ENCODE measurements around the gene SMARCB1. TPM values are rescaled to one million over a fixed set of nuclear protein-coding genes. Genes with fewer than 3 reads are reported as not detected.
A peak's percentile ranks its signal among the peaks of the same experiment; 100 is the strongest.

Gene SMARCB1
- total and polyA plus RNA-seq, 2 of the 4 experiments (the other 2 are of a cell fraction): 110 to 159 TPM

DNA sequence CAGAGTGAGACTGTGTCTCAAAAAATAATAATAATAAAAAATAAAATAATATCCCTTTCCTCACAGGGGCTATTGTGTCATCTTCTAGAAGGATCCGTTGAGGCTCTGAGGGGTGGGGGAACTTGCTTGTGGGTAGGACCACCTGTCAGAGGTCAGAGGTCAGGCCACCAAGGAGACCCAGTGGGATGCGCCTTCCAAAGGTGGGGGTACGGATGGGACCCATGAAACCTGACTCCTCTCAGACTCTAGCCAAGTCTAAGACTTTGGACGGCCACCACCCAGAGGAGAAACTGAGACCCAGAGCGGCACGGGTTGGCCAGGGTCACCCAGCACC lies 14.5 kb upstream of the SMARCB1 start:
- CTCF ChIA-PET: no interaction called here
- H3K27ac ChIP-seq (ENCODE audit: insufficient read depth, low read length): peak overlapping the region; percentile 23
- peak overlapping the region; percentile 93 for H4K91ac ChIP-seq (ENCODE audit: insufficient read depth, low read depth, low read length)
- H3K4ac ChIP-seq (ENCODE audit: low read depth, low read length): peak overlapping the region; percentile 99
- in situ Hi-C loops (cut with MboI; ENCODE audit: low sequenced_read_pairs) (no loop called here), intact Hi-C loops (cut with micrococcal nuclease) (loop anchor here (5.0 to 10.0 kb wide), 2 partner anchors 75 to 183 kb away; no protein-coding TSS in a partner anchor), dilution Hi-C loops (cut with HindIII; ENCODE audit: low sequenced_read_pairs, unreplicated experiment) (no loop called here)
- H3K56ac ChIP-seq (ENCODE audit: extremely low read depth, insufficient read depth, low read length): 0 out of 2 replicates have a peak overlapping the region, but pooled peaks have one; percentile 38
- peak overlapping the region; percentile 89 for H4K5ac ChIP-seq (ENCODE audit: low read depth, low read length)
- no peak overlapping the region for H2BK5ac ChIP-seq (ENCODE audit: low read depth, low read length, poor library complexity, severe bottlenecking)
- peak overlapping the region; percentile 97 for H4K8ac ChIP-seq (ENCODE audit: low read depth in 2 of 2, low read length in 2 of 2)
- peak overlapping the region; percentile 78; the same call in 1 of the 2 replicates for H3K18ac ChIP-seq (ENCODE audit: low read depth, low read length)
- no peaks in the 10 kb centered on the region for H4K20me1 ChIP-seq (ENCODE audit: insufficient read depth, low read length)
- BruUV-seq (replicated peaks): no TSS peak
- peak overlapping the region; percentile 13; the same call in 1 of the 2 replicates for H2BK20ac ChIP-seq (ENCODE audit: low read depth, low read length)
- H3K9ac ChIP-seq (ENCODE audit: low read depth, low read length): peak overlapping the region; percentile 68
- no peak for ATAC-seq (ENCODE audit: low read depth)
- peaks cover 25% of the 10 kb centered on the region; the same call in 1 of the 2 replicates for H3K4me1 ChIP-seq (ENCODE audit: control insufficient read depth, insufficient read depth, low read length)
- H3K36me3 ChIP-seq (ENCODE audit: control insufficient read depth, insufficient read depth, low read length): no peaks in the 10 kb centered on the region
- H3K23ac ChIP-seq (ENCODE audit: low read depth, low read length): 0 out of 2 replicates have a peak overlapping the region, but pooled peaks have one; percentile 29
- H3K27me3 ChIP-seq (ENCODE audit: control insufficient read depth, insufficient read depth, low read length): no peaks in the 10 kb centered on the region
- WGBS, 2 experiments (ENCODE audit: extremely low coverage in 2 of 2, insufficient read length in 1 of 2): no CpG with 5 or more reads among the region's 6 CpGs
- H3K9me3 ChIP-seq (ENCODE audit: control insufficient read depth, insufficient read depth, low read length): no peaks in the 10 kb centered on the region
- no peak for DNase-seq
- H2BK15ac ChIP-seq (ENCODE audit: low read depth, low read length): peak overlapping the region; percentile 61; the same call in 1 of the 3 replicates
- H2AFZ ChIP-seq (replicated peaks; ENCODE audit: low read length, poor library complexity): peak overlapping the region; percentile 97
- POLR2A ChIA-PET (ENCODE audit: unreplicated experiment): no interaction called here
- H3K14ac ChIP-seq (replicated peaks; ENCODE audit: low read depth, low read length): peak overlapping the region; percentile 97
- H3K9me1 ChIP-seq (ENCODE audit: insufficient read depth, low read length): peaks cover 12% of the 10 kb centered on the region
- peak overlapping the region; percentile 27 for H3K4me3 ChIP-seq (ENCODE audit: insufficient read depth, low read depth, low read length)
- H2AK9ac ChIP-seq (replicated peaks; ENCODE audit: low read depth, low read length, poor library complexity): peak overlapping the region; percentile 80
- TF ChIP-seq BHLHE40 (IDR thresholded peaks at IDR 0.05; ENCODE audit: low read depth, low read length) (no peak), CHD1 (IDR thresholded peaks at IDR 0.05; ENCODE audit: low read depth, low read length) (no peak), RCOR1 (IDR thresholded peaks at IDR 0.05; ENCODE audit: insufficient replicate concordance, low read length) (no peak), SMC3 (IDR thresholded peaks at IDR 0.05; ENCODE audit: low read depth, low read length) (no peak), MAZ (IDR thresholded peaks at IDR 0.05; ENCODE audit: borderline replicate concordance, low read depth, low read length) (no peak), USF2 (IDR thresholded peaks at IDR 0.05; ENCODE audit: low read depth, low read length) (no peak), RFX5 (IDR thresholded peaks at IDR 0.05; ENCODE audit: low read depth, low read length) (no peak), FOS (IDR thresholded peaks at IDR 0.05; ENCODE audit: low read depth, low read length) (no peak), RAD21 (IDR thresholded peaks at IDR 0.05; ENCODE audit: low read length) (no peak), MXI1 (IDR thresholded peaks at IDR 0.05; ENCODE audit: borderline replicate concordance, low read depth, low read length) (no peak), POLR2A (IDR thresholded peaks at IDR 0.05; ENCODE audit: low read depth, low read length) (no peak), NFE2L2 (IDR thresholded peaks at IDR 0.05; ENCODE audit: low read depth, low read length) (no peak), CEBPB (IDR thresholded peaks at IDR 0.05; ENCODE audit: low read depth, low read length) (no peak), MAFK (IDR thresholded peaks at IDR 0.05; ENCODE audit: low read depth, low read length) (no peak)
- TF ChIP-seq, protein P1, sequence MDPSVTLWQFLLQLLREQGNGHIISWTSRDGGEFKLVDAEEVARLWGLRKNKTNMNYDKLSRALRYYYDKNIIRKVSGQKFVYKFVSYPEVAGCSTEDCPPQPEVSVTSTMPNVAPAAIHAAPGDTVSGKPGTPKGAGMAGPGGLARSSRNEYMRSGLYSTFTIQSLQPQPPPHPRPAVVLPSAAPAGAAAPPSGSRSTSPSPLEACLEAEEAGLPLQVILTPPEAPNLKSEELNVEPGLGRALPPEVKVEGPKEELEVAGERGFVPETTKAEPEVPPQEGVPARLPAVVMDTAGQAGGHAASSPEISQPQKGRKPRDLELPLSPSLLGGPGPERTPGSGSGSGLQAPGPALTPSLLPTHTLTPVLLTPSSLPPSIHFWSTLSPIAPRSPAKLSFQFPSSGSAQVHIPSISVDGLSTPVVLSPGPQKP (IDR thresholded peaks at IDR 0.05; ENCODE audit: borderline replicate concordance, low read depth, low read length): no peak
- TF ChIP-seq, protein P2, sequence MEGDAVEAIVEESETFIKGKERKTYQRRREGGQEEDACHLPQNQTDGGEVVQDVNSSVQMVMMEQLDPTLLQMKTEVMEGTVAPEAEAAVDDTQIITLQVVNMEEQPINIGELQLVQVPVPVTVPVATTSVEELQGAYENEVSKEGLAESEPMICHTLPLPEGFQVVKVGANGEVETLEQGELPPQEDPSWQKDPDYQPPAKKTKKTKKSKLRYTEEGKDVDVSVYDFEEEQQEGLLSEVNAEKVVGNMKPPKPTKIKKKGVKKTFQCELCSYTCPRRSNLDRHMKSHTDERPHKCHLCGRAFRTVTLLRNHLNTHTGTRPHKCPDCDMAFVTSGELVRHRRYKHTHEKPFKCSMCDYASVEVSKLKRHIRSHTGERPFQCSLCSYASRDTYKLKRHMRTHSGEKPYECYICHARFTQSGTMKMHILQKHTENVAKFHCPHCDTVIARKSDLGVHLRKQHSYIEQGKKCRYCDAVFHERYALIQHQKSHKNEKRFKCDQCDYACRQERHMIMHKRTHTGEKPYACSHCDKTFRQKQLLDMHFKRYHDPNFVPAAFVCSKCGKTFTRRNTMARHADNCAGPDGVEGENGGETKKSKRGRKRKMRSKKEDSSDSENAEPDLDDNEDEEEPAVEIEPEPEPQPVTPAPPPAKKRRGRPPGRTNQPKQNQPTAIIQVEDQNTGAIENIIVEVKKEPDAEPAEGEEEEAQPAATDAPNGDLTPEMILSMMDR (conservative IDR thresholded peaks at IDR 0.05; ENCODE audit: low read depth, low read length): no peak
- H2AK5ac ChIP-seq (ENCODE audit: low read depth, low read length): peak overlapping the region; percentile 99; the same call in 1 of the 2 replicates
- H3K4me2 ChIP-seq (ENCODE audit: low read depth, low read length): peak overlapping the region; percentile 77
- H3K79me1 ChIP-seq (ENCODE audit: low read depth in 1 of 2, low read length in 2 of 2): peaks cover 0 to 7% of the 10 kb centered on the region in 2 experiments; a peak in 1 of 4 replicates
- H2BK120ac ChIP-seq (ENCODE audit: low read depth, low read length): peak overlapping the region; percentile 44
